Stimulated activated CD8-positive, alpha-beta memory T cell treated with anti-CD3 and anti-CD28 coated beads, Interleukin-15, amount 100 ng/mL, for 1 hour (primary cell): ENCODE results near the gene IL1RAP.

Experiments
- DNase-seq: peaks from one replicate; pipeline ENCODE4 v3.0.0-alpha.2; 2020; ENCODE audit warnings: low read depth

IL1RAP gene

DNA sequence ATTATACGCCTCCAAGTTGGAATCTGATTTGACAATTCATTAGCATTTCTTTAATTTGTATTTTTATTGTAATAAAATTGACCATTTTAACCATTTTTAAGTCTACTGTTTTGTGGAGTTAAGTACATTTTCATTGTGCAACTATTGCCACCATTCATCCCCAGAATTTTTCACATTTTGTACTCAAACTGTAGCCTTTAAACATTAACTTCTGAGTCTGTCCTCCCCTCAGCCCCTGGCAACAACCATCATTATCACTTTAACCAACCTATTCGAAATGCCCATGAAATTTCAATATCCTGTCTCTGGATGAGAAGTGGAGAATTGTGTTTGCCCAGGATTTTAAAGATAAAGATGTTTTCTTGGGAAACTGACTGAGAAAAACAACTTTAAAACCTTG lies 27.7 kb downstream of the IL1RAP start:
- no peak for DNase-seq

DNA sequence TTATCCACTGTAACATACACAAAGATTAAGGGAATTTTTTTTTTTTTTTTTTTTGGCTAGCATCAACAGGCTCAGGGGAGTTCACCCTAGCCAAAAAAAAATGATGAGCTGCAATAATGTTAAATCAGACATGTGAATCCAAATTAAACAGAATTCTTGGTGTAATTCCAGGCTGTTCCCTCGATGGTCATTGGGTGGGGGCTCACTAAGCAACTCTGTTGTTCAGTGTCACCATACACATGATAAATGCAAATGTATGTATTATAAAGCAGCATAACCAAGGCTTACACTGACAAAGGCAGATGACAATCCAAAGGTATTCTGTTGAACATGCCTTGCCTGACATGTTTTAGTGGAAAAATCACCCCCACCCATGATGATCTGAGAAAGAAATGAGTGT lies 29.0 kb downstream of the IL1RAP start:
- no peak for DNase-seq

DNA sequence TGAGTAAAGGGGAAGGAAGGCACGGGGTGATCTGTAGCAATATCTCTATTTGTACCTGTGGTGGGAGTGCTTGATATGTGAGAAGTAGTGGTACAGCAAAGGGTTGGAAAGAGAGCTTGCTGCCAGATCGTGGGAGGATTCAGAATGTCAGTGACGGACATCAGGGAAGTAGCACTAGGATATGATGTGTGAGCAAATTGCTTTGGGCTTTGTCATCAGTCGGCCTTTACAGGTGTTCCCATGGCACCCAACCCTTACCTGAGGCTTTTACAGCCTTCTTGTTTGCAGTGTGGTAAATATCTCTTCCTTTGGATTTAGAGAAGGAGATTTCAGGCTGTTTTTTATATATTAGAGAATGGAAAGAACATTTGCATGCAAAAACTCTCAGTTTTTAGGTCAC lies 29.8 kb downstream of the IL1RAP start:
- DNase-seq = no peak

DNA sequence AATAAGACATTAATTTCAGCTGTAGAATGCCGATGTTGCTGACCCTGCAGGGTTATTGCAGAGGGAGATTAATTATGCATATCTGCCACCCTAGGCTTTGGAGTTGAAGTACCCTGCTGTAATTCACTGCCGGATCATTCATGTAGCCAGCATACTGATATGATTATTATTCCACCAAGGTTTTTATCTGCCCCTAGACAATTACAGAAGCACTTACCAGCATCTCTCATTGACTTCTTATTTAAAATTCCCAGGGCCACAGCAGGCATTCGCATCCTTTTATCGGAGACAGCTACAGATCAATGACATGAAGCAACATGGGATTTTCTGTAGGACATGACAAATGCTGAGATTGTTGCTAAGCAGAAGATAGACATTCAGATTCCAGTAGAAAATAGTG lies 31.3 kb downstream of the IL1RAP start:
- no peak for DNase-seq

DNA sequence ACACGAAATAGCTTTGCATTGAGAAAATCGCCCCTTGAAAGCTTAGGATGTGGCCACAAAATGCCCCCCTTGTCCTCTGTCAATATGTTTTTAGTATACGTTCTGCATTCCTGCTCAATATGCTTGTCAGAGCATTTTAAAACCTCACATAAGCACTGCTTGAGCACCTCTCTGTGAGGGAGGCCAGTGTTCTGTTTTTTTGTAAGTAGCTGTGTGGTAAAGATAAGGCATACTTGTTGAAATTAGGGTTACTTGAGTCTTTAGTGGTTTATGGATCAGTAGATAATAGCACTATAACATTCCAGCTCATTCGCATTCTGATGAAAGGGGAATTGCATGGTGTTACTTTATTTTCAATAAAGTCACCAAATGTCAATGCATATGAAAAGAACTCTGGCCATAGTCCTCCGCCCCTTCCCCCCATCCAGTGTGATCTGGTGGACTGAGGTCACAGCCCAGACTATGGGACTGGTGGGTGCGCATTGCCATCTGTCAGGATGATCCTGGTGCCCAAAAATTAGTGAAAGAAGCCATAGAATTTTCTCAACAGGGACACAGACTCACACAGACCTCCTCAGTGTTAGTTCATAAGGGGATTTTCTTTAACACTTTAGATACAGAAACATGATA lies 33.1 kb downstream of the IL1RAP start:
- DNase-seq = no peak

DNA sequence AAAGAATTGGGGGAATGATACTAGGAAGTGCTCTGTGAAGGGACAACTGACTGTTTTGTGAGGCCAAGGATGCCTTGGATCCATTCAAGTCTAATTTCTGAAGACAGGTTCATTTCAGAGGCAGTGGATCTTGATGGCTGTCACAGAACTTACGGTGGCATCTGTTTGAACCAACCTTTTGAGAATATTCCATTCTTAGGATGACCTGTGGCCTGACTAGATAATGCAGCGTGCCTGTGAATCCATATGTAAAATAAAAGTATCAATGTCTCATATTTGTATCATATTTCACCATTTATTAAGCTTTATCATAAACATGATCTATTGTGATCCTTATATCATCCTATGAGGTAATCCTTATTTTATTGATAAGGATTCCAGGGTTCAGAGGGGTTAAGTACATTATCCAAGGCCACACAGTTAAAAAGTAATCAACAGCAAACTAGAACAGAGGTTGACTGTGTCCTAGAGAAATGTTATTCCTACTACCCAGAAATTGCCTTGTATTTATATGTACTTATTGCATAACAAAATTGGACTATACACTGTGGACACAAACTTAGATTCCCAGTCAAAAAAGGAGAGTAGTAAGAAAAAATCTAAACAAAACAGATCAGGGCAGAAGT lies 34.3 kb downstream of the IL1RAP start:
- no peak for DNase-seq

DNA sequence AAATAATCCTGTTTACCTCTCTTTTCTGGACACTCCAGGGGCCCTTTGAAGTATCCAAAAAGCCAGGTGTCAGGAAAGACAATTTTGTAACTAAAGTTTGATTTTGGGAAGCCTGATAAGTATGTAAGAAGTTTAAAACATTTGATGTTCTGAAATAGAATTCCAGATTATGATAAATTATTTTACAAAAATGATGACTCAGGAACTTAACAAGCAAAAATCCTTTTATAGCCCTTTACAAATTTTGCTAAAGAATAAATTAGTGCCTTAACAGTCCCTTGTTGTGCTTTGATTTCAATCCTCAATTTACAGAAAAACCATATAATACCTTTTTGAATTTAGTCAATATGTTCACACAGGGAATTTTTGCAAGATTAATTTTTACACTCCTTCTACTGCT lies 38.1 kb downstream of the IL1RAP start:
- DNase-seq = no peak

DNA sequence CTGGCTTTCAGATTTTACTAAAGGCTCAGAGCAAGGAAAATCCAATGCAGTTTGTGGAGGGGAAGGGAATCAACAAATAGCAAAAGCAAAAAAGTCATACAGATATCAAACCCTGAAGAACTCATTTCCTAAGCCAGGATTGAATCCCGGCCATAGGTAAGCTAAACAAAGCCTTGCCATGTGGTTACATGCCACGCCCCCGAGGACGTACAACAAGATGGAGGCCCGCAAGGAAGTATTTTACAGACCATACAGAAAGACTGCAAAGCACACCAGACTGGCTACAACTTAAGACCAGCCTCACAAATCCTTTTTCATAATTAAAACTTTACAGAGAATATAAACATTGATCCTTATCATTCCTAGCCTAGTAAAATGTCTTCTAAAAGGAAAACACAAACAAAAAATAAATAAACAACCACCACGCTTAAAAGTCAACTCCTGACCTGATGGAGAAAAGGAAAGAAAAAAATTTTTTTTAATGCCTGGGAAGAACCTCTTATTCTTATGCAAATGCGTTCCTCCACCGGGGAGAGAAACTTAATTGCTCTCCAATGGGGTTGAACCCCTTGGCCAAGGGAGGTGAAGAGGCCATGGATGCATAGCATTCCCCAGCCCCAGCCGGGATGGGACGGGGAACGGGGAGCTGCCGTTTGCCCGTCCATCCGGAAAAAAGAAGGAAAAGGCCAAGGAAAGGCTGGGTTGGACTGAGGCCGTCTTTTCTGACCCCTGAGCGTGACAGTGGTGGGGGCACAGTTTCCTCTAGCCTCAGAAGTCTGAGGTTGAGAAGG lies 39.3 kb downstream of the IL1RAP start:
- no peak for DNase-seq

DNA sequence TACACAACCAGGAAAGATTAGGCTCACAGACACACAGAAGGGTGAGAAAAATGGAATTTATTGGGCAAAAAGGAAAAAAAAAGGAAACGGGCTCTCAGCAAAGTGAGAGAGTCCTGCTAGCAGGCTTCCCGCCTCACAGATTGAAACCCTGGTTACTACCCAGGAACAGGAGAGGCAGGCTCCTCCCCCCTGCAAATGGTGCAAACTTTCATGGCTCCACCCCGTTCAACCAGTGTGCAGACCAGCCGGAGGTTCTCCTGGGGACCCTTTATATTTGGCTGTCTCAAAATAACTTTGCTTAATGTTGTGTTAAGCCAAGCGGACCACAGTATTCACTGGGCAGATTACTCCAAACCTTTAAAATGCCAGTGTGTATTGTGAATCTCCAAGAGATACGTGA lies 40.3 kb downstream of the IL1RAP start:
- no peak for DNase-seq

DNA sequence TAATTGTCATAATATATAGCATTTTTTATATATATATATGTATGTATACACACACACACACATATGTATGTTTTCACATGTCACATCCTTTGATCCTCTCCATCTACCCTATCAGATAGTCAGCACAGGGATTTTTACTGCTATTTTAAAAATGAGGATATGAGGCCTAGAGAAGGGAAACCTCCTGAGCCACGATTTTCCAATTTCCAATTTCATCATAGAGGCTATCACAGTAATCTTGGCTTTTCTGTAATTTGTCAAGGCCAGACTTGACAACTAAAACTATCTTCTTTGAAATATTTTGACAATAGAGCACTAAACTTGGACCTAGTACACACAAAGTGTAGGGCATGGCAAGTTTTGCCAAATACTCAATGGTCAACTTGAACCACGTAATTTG lies 42.5 kb downstream of the IL1RAP start:
- no peak for DNase-seq

DNA sequence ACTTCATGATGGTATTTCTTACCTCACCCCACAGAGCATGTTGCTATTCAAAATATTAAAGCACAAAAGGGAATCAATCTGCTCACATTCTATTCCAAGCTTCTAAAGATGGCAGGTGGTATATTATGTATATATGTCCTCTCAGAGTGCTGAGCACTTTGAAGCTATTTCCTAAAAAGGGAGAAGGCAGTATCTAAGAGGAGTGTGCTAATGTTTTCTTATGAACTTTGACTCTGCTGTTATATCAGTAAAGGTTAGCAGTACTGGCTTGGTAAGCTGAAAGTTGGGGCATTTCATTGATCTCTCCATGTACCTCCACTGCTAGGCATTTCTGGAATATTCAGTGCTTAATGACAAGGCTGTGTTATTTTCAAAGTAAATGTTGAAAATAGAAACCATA lies 43.4 kb downstream of the IL1RAP start:
- DNase-seq = no peak

DNA sequence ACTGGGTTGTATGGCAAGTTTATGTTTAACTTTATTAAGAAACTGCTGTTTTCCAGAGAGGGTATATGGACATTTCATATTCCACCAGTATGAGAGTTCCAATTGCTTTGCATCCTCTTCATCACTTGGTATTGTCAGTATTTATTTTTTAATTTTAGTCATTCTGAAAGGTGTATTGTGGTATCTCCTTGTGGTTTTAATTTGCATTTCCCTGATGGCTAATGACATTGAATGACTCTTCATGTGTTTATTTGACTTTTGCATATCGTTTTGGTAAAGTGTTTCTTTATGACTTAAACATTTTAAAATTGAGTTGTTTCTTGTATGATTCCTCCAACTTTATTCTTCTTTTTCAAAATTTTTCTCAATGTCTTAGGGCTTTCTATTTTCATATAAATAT lies 44.4 kb downstream of the IL1RAP start:
- no peak for DNase-seq

DNA sequence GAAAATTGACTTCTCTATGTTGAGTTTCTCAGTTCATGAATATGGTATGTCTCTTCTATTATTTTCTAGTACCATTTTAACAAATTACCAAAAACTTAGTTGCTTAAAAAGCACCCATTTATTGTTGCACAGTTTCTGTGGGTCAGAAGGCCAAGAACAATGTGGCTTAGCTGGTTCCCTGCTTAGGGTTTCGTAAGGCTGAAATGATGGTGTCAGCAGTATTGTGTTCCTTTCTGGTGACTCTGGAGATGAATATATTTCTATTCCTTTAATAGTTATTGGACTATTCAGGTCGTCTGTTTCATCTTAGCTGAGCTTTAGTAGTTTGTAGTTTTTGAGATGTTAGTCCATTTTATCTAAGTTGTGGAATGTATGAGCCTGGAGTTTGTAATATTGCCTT lies 44.9 kb downstream of the IL1RAP start:
- no peak for DNase-seq

DNA sequence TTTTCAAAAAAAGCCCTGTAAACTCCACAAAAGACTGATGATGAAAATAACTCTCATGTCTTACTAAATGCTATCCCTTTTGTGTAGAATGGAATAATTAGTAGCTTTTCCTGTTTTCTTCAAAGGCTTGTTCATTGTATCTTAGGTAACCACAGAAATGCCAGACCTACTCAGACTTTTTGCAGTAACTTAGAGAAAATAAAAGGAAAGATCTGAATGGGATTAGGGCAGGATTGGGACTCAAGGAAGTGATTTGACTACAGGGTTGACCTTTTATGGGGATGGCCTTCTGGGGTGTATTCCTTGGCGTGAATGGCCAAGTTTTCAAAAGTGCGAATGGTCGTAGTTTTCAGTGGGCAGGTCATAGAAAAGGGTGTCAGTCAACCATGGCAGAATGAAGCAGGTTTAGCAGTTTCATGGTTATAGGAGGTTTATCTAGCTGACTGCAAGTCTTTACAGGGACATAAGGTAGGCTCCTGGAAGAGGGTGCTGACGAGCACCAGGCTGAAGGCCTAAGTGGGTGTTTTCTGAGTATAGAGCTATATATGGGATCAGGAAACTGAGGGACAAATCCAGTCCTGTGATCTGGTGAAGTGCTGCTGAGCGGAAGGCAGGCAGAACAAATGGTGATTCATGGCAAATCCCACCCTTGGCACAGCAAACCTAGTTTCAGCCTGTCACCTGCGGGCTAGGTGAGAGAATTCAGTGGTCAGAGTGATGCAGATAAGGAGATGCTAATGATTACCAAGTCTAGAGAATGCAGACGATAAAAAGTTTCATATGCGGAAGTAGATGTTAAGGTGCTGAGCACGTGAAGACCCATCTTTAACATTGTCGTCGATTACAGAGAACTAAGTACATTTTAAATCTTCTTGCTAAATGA lies 46.4 kb downstream of the IL1RAP start:
- DNase-seq = no peak

DNA sequence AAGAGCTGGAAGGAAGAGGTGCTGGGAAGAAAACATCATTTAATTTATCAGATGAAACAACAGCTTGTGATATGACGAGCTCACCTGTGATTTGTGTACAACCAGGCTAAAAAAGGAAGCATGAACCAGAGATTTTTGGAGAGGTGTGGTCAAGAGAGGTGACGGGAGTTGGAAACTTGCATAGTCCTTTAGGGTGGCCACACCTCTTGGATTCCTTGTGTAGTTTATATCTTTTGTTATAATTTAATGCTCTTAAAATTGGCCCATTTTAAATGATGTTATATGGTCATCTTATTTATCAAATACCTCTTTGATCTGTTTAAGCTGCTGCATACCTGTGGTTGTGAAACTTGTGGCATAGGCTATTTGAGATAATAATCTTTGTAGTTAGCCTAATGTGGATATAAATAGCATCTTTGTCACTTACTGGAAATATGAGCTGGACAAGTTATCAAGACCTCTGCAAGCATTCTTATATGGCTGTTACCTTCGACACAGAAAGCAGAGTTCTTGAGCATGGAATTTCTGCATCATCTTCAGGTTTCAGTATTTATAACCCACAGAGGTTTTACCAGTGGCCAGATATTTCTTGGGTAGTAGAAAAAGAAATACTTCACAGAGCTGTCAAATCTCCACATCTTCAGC lies 49.1 kb downstream of the IL1RAP start:
- DNase-seq = no peak

DNA sequence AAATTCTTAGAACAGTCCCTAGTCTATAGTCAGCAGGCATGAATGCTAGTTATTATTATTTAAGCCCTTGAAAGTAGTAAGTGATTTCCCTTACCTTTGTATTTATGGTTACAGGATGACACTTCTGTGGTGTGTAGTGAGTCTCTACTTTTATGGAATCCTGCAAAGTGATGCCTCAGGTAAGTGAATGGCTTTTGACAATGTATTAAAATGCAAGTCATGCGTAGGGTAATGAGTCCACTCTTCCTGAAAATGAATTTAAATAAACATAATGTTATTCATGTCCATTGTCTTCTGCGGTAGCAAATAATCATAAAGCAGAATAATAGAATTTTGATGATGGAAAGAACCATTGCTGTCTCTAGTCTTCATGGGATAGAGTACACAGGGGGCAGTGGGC lies 50.3 kb downstream of the IL1RAP start:
- no peak for DNase-seq

DNA sequence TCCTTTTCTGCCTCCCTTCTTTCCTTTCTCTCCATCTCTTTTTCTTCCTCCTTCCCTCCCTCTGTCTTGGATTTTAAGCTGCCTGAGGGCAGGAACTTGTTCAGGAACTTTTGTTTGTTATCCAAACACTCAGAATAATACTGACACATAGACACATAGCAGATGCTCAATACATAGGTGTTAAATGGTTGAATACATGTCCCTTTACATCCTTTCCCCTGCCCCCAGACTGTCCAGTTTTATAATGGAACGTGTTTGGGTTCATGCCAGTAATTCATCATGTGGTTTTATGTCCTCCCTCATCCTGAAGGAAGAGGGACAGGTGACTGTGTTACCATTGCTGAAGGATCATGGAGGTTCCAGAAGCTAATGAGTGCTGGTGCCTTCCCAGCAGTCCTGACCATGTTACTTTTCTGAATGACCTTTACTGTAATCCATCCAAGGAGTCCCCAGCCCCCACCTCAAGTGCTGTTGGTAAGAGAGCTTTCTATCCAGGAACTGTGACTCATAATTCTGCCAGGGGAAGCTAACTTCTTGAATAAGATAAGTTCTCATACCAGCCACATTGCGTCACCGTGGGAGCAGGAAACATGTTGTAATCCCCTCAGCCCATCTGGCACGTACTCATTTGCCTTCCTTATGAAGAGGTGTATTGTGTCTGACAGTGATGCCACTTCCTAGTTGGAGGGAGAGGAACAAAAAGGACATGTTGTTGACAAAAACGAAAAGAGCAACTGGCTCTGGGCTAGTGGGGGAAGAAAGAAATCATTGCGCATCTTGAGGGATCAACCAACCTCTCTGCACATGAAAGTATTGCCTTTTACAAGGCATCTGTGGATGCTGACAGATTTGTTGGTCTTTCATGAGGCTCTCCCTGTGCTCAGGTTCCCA lies 52.4 kb downstream of the IL1RAP start:
- DNase-seq = no peak

DNA sequence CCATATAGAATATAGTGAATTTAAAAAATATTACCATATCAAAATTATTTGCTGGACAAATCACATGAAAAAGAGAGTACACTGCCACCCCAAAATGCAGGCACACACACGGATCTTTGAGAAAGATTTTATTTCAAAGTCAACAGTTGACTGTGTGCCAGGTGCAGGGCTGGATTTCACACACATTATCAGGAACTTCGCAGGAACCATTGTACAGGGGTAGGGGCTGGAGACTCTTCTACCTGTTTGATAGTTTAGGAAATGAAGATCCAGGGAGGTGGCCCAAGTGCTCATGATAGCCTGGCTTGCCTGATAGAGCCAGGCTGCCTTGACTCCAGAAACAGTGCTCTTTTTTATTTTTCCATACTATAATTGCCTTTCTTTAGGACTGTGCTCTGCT lies 54.2 kb downstream of the IL1RAP start:
- DNase-seq = no peak

DNA sequence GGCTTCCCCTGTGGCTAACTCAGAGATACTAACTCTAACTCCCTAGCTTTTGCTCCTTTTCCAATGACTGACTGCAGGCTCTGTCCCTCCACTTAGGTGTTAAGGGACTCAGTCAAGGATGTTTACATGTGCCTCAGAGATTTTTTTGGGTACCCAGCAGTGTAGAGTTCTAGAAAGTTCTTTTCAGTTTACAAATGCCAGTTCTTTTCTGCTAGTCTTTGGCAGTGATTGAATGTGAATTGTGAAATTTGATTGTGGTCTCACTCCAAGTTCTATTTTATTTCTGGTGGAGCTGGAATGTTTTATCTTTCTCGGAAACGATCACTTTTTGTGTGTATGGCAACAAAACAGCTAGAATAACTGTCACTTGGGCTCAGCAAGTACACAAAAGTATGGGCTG lies 60.6 kb downstream of the IL1RAP start:
- no peak for DNase-seq

DNA sequence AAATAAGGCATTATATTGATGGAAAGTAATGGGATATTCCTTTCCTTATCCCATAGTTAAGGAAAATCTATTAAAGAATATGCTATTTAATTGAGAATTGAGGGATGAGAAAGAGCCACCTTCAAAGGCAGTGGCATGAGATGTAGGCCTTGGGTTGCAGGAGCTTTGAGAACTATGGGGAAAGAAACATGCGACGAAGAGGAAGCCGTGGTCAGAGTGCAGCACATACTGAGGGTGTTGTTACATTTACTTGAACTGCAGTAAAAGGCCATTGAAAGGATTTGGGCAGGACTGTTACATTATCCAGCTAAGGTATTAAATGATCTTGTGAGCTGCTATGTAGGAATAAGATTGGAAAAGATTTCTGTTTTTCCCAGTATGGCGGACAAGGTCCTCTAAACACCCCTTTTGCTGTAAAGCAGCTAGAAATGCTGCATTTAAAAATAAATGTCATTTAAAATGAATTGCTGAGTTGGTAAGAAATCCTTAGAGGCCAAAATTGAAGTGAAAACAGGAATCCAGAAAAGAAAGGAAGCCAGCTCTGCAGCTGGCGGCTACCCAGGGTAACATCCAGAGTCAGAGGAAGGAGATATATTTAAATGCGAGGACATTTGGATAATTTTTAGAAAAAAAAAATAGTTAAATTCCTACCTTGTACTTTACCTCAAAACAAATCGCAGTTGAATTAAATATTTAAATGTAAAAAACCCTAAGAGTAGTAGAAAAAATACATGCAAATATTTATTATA lies 61.7 kb downstream of the IL1RAP start:
- no peak for DNase-seq
